OCI-LY7 (cell line): ENCODE results near the gene OR1B1.

Experiments
- CTCF ChIP-seq: fragments of 200-600 bp; sonication (generic); conservative IDR thresholded peaks from 2 replicates; pipeline ENCODE4 v1.5.1; 2014; ENCODE audit warnings: mild to moderate bottlenecking, antibody characterized with exemption, low read length, moderate library complexity, mixed read lengths
- EZH2phosphoT487 ChIP-seq: fragments of 200-600 bp; sonication (generic); IDR thresholded peaks from 2 replicates; pipeline ENCODE4 v1.6.1; 2018; ENCODE audit warnings: low read depth, borderline replicate concordance, mild to moderate bottlenecking, mixed run types, antibody characterized with exemption, low read length, moderate library complexity, mixed read lengths

DNA sequence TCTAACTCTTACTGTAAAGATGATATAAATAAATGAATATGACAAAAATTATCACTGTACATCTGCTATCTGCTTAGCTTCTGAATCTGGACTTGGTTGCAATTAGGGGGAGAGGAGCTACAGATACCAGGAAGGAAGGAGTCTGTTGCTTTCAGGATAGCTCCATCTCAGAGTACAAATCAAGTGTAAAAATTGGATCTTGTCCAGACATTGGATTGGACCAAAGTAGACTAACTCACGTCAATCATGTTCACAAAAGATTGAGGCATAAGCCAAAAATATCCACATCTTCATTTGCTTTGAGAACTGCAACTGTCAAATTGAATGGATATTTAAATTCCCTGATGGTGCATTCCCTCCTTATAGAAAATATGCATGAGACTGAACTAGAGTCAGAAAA lies 51.7 kb downstream of the OR1B1 start:
- TF ChIP-seq CTCF (no peak), EZH2phosphoT487 (no peak)
